ENCODE measurements around the gene TSPAN11.

TSPAN11 gene

DNA sequence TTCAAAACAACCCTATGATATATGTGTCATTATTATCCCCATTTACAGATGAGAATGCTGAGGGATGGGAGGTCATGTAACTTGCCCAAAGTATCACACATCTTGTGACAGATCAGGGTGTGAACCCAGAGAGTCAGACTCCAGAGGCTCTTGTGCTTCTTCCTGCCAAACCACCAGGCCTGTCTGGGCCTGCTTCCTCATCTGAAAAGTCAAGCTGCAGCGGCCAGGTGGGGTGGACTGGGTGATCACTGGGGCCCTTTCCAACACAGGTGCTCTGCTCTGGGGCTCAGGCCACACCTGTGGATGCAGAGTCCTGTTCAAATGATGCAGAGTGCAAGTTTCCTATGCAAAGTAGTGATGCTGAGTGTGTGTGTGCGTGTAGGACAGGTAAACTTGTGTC lies 26.7 kb downstream of the TSPAN11 start:
- no peak overlapping the region for H3K4me3 ChIP-seq (ENCODE audit: low read depth, low read length)
- no peak for DNase-seq (ENCODE audit: low read depth)

DNA sequence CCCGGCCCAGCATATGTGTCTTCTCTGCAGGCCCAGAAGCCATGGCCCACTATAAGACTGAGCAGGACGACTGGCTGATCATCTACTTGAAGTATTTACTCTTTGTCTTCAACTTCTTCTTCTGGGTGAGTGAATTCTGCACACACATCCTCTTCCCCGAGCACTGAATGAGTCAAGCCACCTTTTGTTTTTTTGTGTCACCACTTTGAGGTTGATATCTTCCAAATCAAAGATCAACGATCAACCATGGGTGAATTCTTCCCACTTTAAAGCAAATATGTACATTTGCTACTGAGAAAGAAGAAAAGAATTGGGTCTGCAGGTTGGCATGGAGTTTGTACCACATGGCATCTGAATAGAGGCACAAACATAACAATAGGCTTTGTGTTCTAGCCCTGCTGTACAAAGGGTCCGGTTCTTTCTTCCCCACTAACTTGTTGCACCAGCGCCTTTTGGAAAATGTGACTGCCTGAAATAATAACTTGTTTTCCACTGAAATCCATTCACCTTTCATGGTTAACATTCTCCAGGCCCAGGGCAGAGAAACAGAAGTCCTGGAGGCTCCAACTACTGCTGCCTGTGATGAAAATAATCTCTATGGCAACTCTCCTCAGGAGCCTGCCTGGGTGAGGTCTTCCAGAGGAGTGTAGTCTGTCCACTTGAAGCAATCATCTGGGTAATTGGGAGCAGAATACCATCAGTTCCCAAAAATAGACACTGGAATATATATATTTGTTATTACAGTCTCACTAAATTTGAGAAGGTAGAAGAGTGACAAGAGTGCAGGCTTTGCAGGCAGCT lies 27.6 kb downstream of the TSPAN11 start:
- no peak for DNase-seq (ENCODE audit: low read depth)
- H3K4me3 ChIP-seq (ENCODE audit: low read depth, low read length): no peak overlapping the region

DNA sequence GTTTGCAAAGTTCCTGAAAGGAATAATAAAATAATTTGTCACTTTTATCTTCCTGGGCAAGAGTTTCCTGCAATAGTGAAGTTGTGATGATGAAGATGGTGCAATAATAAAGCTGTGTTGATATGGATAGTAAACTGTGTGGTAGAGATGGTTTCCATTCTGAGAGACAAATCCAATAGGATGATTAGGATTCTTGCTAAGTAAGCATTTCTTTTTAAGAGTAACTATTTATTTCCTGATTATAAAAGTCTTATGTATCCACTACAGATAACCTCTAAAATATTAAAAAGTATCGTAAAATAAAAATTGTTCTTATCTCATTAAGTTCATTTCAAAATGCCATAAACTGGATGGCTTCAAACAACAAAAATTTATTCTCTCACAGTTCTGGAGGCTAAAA lies 28.7 kb downstream of the TSPAN11 start:
- no peak overlapping the region for H3K4me3 ChIP-seq (ENCODE audit: low read depth, low read length)
- DNase-seq (ENCODE audit: low read depth): no peak

DNA sequence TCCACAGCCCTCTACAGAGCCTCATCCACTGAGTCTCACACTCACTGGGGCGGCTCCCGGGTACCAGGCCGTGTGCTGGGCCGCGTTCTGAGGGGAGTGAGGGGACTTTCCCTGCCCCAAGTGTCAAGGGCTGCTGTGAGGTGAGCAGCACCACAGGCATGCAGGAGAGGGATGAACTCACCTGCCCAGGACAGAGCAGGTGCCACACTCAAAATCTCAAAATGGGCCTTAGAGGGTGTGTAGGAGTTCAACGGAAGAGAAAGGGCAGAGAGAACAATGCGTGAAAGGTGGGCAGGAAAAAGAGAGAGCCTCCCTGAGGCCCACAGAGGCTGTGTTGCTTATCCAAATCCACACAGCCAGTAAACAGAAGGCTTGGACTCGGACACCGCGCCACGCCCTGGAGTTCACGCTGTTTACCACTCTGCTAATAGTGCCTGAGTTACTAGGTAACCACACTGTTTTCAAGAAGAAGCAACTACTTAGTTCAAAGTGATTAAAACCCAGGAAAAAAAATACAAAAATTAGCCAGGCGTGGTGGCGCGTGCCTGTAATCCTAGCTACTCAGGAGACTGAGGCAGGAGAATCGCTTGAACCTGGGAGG lies 32.7 kb downstream of the TSPAN11 start:
- DNase-seq (ENCODE audit: low read depth): no peak
- H3K4me3 ChIP-seq (ENCODE audit: low read depth, low read length): no peak overlapping the region

DNA sequence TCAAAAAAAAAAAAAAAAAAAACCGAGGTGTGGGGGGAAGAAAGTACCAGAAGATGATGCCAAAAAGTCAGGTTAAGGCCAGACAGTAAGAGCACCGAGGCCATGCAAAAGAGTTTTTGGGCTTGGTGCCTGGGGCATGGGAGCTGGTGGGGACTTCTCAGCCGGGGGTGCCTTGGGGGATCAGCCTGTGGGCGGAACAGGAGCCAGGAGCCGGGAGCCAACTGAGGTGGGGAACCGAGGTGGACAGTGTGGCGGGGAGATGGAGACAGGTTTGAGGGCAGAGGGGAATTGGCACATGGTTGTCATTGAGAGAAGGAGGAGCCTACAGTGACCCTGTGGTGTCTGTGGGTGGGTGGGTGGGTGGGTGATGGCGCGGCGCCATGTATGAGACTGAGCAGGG lies 33.2 kb downstream of the TSPAN11 start:
- no peak for DNase-seq (ENCODE audit: low read depth)
- no peak overlapping the region for H3K4me3 ChIP-seq (ENCODE audit: low read depth, low read length)

DNA sequence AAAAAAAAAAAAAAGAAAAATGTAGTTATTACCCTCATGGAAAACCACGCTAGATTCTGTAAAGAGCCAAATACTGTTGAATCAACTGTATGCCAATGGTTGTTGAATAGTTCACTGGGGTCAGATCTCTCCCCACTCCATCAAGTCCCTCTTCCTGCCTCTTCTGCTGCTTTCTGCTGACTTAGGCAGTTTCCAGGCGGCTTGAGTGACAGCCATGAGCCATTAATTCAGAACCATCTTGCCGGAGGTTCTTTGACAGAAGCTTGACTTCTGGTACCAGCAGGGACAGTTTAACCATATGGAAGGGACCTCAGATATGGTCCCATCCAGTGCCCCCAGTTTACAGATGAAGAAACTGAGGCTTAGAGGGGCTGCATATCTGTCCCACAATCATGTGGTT lies 34.5 kb downstream of the TSPAN11 start:
- DNase-seq (ENCODE audit: low read depth): no peak
- no peak overlapping the region for H3K4me3 ChIP-seq (ENCODE audit: low read depth, low read length)

DNA sequence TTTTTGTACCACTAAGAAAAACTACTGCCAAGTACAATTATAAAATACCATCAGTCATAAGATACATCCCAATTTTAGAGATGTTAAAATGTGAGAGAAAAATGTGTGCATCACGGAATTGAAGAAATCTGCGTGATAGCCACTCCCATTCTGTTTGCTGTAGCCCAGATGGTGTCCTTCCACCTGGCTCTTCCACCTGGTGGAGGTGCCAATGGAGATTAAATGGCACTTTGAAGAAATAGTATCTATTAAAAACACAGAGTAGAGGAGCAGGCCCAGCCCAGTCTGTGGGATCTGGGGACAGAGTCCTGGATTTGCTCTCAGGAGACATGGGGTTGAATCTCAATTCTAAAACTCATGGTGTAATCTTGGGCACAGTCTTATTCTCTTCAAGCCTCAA lies 35.5 kb downstream of the TSPAN11 start:
- DNase-seq (ENCODE audit: low read depth): no peak
- H3K4me3 ChIP-seq (ENCODE audit: low read depth, low read length): no peak overlapping the region

DNA sequence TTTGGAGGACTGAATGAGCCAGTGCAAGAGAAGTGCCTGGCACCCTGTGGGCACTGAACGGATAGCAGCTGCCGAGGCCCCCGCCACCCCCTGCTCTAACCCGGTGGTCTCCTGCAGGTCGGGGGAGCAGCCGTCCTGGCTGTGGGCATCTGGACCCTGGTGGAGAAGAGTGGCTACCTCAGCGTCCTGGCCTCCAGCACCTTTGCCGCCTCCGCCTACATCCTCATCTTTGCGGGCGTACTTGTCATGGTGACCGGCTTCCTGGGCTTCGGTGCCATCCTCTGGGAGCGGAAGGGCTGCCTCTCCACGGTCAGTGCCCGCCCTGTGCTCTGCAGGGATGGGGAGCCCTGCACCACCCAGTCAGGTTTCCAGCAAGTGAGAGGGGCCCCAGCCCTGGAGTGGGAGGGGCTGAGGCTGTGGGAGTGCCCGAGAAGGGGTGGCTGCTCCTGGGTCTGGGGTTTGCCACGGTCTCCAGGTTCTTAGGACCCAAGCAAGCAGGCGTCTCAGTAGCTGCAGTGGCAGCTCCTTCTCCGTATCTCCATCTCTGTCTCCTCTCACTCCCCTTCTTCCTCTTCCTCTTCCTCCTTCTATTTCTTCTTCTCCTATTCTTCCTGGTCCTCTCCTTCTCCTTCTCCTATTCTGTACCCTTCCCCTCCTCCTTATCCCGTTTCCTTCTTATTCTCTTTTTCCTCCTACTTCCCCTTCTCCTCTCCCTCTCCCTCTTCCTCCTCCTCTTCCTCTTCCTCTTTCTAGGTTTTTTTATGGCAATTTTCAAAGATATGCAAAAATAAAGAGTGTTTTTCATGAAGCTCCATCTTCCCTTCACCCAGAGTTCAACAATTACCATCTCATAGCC lies 37.4 kb downstream of the TSPAN11 start:
- no peak for DNase-seq (ENCODE audit: low read depth)
- no peak overlapping the region for H3K4me3 ChIP-seq (ENCODE audit: low read depth, low read length)

DNA sequence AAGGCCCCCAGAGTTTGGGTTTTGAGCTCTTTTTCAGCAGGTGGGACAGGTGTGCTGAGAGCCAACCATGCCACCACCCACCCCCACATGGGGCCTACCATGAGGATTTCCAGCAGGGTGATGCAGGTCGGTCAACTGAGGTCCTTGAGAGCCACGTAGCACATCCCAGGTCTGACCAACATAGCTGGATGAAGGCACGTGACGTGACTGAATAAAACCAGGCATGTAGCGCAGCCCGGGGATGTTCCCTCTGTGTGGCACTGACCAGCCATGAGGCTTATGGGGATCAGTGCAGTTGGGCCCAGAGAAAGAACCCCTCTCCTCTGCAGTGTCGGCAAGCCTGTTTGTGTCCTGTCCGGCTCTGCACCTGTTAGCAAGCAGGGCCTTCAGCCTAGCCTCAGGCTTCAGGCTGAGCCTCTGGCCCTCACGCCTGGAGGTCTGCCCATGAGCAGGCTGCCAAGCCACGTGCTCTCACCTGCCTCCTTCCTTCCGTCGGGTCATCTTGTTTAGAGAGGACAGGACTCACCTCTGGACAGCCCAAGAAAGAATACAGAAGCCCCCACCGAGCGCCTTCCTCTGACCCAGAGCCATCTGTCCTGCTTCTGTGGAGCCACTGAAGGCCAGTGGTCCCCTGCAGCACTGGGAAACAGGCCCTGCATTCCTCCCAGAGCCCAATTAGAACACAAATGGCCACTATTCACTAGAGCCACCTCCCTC lies 38.5 kb downstream of the TSPAN11 start:
- H3K4me3 ChIP-seq (ENCODE audit: low read depth, low read length): no peak overlapping the region
- DNase-seq (ENCODE audit: low read depth): no peak

DNA sequence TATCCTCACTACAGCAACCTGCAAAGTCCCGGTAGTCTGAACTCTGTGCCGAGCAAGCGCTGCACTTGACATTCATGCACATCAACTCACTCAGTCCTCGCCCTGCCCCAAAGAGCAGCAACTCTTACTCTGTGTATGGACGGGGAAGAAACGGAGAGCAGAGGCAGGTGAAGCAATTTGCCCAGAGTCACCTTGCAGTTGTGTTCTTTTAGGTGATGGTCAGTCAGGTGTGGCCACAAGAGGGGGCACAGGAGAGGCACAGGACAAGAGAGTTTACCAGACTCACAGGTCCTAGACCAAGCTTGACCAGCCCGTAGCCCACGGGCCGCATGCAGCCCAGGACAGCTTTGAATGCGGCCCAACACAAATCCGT lies 39.1 kb downstream of the TSPAN11 start:
- DNase-seq (ENCODE audit: low read depth): no peak
- no peak overlapping the region for H3K4me3 ChIP-seq (ENCODE audit: low read depth, low read length)

DNA sequence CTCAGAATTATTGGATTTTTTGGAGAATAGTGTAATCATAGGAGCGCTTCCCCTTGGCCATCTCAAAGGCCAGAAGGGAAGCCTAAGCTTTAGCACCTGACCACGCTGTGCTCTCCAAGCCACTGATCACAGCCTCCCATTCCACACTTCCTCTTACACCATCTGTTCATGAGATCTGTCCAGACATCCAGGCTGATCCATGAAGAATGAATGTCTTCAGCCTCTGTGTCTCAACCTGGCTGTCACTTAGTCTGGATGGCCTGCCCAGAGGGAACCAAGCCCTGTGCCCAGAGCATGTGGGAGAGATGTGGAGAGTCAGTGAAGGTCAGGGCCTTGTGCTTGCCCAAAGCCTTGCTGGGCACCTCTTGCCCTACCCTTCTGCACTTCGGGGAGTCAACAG lies 40.5 kb downstream of the TSPAN11 start:
- DNase-seq (ENCODE audit: low read depth): no peak
- no peak overlapping the region for H3K4me3 ChIP-seq (ENCODE audit: low read depth, low read length)

DNA sequence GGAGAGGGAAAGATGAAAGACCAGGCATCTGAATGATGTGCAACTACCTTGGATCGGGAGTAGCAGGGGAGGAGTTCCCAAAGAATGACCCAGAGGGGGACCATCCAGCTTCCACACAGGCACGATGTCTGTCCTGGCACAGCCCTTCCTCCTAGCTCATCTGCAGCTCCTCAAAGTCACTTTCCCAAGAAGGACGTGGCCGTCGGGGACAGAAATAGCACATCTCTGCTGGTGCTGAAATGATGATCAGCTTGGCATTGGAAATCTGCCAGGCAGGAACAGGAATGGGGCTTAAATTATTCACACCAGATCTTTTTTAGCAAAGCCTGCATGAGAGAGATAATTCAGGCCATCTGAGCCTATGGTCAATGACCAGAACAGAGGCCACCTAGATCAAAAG lies 41.7 kb downstream of the TSPAN11 start:
- no peak for DNase-seq (ENCODE audit: low read depth)
- no peak overlapping the region for H3K4me3 ChIP-seq (ENCODE audit: low read depth, low read length)

DNA sequence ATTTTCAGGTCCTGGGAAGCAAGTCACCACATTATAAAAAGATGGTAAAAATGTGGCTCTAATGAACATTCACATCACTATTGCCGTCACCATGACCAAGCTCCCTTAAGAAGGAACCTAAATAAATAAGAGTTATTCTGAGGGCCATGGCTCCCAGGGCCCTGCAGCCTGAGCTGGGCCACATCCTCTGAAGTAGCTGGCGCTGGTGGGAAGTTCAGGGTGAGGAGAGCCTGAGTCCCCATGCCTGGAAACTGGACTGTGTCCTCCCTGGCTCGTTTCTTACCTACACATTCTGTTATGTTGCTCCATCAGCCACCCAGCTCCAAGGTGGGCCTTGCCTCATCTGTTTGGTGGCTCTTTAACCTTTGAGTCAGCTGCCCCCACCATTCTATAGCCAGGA lies 42.5 kb downstream of the TSPAN11 start:
- no peak for DNase-seq (ENCODE audit: low read depth)
- no peak overlapping the region for H3K4me3 ChIP-seq (ENCODE audit: low read depth, low read length)

DNA sequence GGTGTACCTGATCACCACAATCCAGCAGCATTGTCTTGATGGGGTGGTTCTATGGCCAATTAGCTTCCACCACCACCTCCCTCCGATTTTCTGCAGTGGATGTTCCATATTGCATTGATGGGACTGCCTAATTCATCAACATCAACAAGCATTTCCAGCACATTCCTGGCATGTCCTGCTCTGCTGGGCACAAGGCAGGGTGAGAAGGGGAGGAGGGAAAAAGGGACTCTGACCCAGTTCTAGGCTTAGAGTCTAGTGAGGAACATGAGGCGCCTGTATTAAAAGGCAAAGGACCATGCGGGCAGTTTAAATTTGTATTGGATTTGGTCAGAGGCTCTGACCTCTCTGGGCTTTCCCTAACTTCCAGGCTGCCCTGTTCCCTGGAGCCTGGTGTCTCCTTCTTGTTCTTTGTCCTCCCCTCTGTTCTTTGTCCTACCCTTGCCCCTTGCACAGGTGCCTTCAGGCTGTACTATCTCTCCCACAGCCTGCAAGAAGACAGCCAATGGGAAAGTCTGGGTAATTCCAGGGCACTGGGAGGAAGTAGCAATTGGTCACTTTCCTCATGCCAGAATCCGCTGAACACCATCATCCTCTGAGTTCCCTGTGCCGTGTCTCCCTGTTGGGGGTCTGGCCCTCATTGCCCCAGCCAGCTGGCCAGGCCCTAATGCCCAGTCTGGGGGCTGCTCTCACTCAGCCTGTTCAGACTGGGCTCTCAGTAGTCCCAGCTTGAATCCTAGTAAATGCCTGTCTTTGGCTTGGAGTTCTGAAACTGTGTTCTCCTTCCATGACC lies 43.3 kb downstream of the TSPAN11 start:
- no peak for DNase-seq (ENCODE audit: low read depth)
- H3K4me3 ChIP-seq (ENCODE audit: low read depth, low read length): no peak overlapping the region

DNA sequence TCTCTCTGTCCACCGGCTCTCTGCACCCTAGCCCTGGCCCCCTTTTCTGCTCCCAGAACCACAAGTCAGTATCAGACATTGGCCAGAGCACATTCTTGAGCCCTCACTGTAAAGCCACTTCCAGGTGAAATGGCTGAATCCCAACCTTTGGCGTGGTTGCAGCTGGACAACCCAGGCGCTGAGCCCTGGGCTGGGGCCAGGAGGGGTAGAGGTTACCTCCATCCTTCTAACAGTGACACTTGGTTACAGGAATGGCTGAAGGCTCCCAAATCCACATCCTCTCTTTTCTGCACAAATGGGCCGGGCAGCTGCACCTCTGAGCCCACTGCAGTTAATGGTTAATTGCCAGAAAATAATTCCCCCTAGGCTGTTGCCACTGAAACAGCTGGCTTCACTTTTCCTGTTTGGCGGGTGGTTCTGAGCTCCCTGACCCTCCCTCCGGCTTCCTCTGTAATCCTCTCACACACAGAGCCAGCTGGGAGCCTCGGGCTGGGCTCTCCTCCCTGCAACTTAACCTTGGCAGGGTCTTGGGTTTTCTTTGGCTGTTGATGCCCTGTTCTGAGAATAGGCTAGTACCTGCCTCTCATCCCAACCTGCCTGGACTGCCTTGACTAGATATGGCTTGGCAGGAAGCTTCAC lies 44.1 kb downstream of the TSPAN11 start:
- DNase-seq (ENCODE audit: low read depth): no peak
- no peak overlapping the region for H3K4me3 ChIP-seq (ENCODE audit: low read depth, low read length)

DNA sequence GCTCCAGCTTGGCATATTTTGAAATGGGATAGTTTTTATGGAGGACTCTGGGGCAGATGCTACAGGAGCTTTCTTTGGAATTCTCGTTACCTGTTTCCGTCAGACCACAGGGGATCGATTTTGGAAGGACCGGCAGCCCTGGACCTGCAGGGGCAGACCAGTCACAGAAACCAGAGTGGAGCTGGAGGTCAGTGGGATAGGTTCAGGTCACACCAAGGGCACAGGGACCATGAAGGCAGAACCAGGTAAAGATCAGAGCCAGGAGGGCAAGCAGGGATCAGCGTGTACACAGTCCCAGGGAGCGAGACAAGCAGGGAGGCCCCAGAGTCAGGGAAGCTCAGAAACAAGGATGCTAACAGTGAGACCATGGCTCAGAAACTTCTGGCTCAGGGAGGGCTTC lies 45.5 kb downstream of the TSPAN11 start:
- no peak for DNase-seq (ENCODE audit: low read depth)
- no peak overlapping the region for H3K4me3 ChIP-seq (ENCODE audit: low read depth, low read length)

DNA sequence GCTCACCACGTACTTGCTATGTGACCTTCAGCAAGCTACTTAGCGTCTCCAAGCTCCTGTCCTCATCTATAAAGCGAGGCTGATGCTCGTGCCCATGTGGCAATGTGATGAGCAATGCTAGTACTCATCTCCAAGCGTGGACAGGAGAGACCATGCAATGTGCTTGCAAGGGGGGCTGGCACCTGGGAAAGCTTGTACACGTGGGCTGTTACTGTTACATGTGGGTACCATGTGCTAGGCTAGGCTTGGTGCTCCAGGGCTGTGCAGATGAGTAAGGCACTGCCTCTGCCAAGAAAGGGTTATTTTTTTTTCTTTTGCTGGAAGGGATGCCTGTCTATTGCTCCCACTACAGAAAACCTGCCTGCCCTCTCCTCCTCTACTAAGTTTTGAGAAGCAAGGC lies 46.6 kb downstream of the TSPAN11 start:
- DNase-seq (ENCODE audit: low read depth): no peak
- H3K4me3 ChIP-seq (ENCODE audit: low read depth, low read length): no peak overlapping the region

DNA sequence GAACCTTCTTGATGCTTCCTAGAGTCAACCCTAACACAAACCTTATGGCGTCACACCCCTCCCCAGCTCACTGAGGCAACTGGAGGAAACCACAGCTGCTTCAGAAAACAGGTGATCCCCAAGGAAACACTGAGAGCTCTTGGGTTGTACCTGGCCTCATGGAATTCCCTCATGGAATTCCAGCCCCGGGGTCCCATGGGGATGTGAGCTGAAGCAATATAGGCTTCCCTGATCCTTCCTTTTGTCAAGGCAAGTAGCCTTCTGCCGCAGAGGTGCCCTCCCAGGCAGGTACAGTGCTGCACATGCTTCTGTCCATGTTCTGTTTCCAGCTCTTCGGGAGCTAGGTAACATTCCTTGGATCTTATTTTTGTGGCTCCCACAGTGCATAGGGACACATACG lies 47.3 kb downstream of the TSPAN11 start:
- DNase-seq (ENCODE audit: low read depth): no peak

More for the DNA sequence above, 47.3 kb downstream of the TSPAN11 start:
- no peak overlapping the region for H3K4me3 ChIP-seq (ENCODE audit: low read depth, low read length)
